Mesenchymal stem cell (in vitro differentiated cells and primary cell): ENCODE measurements around the gene KLHL14.

Source experiments
- DNase-seq: peaks from one replicate; pipeline ENCODE4 v3.0.0-alpha.2; 2013
- H2AFZ ChIP-seq: one replicate; pipeline ENCODE4 v1.6.1; 2013; ENCODE audit warnings: low read depth, mild to moderate bottlenecking, control low read depth, inconsistent platforms, low read length, moderate library complexity
- H2AK5ac ChIP-seq: 2 replicates; pipeline ENCODE4 v1.6.1; 2013; ENCODE audit warnings: low read length, moderate library complexity, mild to moderate bottlenecking, inconsistent platforms; ENCODE audit not compliant: severe bottlenecking
- H2BK120ac ChIP-seq: one replicate; pipeline ENCODE4 v1.6.1; 2013; ENCODE audit warnings: low read depth, mild to moderate bottlenecking, inconsistent platforms, low read length, moderate library complexity
- H2BK12ac ChIP-seq, 2 experiments: one replicate each; pipeline ENCODE4 v1.6.1; 2013; ENCODE audit warnings: inconsistent platforms in 2 of 2, low read length in 2 of 2, mild to moderate bottlenecking in 2 of 2, moderate library complexity in 2 of 2, control low read depth in 1 of 2
- H2BK15ac ChIP-seq: one replicate; pipeline ENCODE4 v1.6.1; 2013; ENCODE audit warnings: mild to moderate bottlenecking, low read depth, inconsistent platforms; ENCODE audit not compliant: poor library complexity, severe bottlenecking
- H2BK5ac ChIP-seq: 2 replicates; pipeline ENCODE4 v1.6.1; 2013; ENCODE audit warnings: low read depth, mild to moderate bottlenecking, low read length, control low read depth, inconsistent platforms; ENCODE audit not compliant: poor library complexity, severe bottlenecking
- H3K14ac ChIP-seq, 2 experiments: one replicate each; pipeline ENCODE4 v1.6.1; 2013; ENCODE audit warnings: inconsistent platforms in 2 of 2, low read length in 2 of 2, control low read depth in 1 of 2, mild to moderate bottlenecking in 1 of 2, moderate library complexity in 1 of 2
- H3K18ac ChIP-seq, 2 experiments: one replicate each; pipeline ENCODE4 v1.6.1; 2013; ENCODE audit warnings: inconsistent platforms in 2 of 2, low read length in 2 of 2, control low read depth in 1 of 2, low read depth in 1 of 2, mild to moderate bottlenecking in 1 of 2
- H3K23ac ChIP-seq, 2 experiments: one replicate each; pipeline ENCODE4 v1.6.1; 2013; ENCODE audit warnings: inconsistent platforms in 2 of 2, low read length in 2 of 2, mild to moderate bottlenecking in 2 of 2, moderate library complexity in 2 of 2, control low read depth in 1 of 2
- H3K27ac ChIP-seq: 2 replicates; pipeline ENCODE4 v1.5.1; 2013; ENCODE audit warnings: mild to moderate bottlenecking, moderate library complexity, low read length, control low read depth, inconsistent platforms; ENCODE audit not compliant: poor library complexity, severe bottlenecking
- H3K27me3 ChIP-seq, 2 experiments: 2 replicates each; pipeline versions ENCODE4 v1.6.1 to v1.7.0; 2013; ENCODE audit warnings: low read length in 2 of 2, mild to moderate bottlenecking in 2 of 2, moderate library complexity in 2 of 2, control low read depth in 1 of 2, inconsistent platforms in 1 of 2; ENCODE audit not compliant: control insufficient read depth in 1 of 2, insufficient read depth in 1 of 2
- H3K36me3 ChIP-seq, 2 experiments: 2 replicates each; pipeline versions ENCODE4 v1.6.1 to v1.7.0; 2013; ENCODE audit warnings: low read length in 2 of 2, control low read depth in 1 of 2, inconsistent platforms in 1 of 2, low read depth in 1 of 2, mild to moderate bottlenecking in 1 of 2; ENCODE audit not compliant: insufficient read depth in 2 of 2, control insufficient read depth in 1 of 2
- H3K4ac ChIP-seq, 2 experiments: one replicate each; pipeline ENCODE4 v1.6.1; 2013; ENCODE audit warnings: inconsistent platforms in 2 of 2, low read length in 2 of 2, mild to moderate bottlenecking in 2 of 2, moderate library complexity in 2 of 2, control low read depth in 1 of 2, low read depth in 1 of 2
- H3K4me1 ChIP-seq: 2 replicates; pipeline ENCODE4 v1.6.1; 2013; ENCODE audit warnings: low read depth, low read length, control low read depth; ENCODE audit not compliant: control insufficient read depth, insufficient read depth
- H3K4me2 ChIP-seq: 2 replicates; pipeline ENCODE4 v1.6.1; 2013; ENCODE audit warnings: low read length, mild to moderate bottlenecking, inconsistent platforms; ENCODE audit not compliant: poor library complexity, severe bottlenecking
- H3K4me3 ChIP-seq, 2 experiments: 2 replicates each; pipeline versions ENCODE4 v1.5.1 to v1.7.0; 2013; ENCODE audit warnings: low read length in 2 of 2, mild to moderate bottlenecking in 2 of 2, control low read depth in 1 of 2, low read depth in 1 of 2; ENCODE audit not compliant: insufficient read depth in 1 of 2
- H3K79me1 ChIP-seq: replicated peaks from 2 replicates; pipeline ENCODE4 v1.6.1; 2013; ENCODE audit warnings: mild to moderate bottlenecking, control low read depth, low read length, inconsistent platforms; ENCODE audit not compliant: poor library complexity, severe bottlenecking
- H3K9ac ChIP-seq: 2 replicates; pipeline ENCODE4 v1.7.0; 2013; ENCODE audit warnings: mild to moderate bottlenecking, low read length, moderate library complexity
- H3K9me3 ChIP-seq: 2 replicates; pipeline ENCODE4 v1.7.0; 2013; ENCODE audit warnings: mild to moderate bottlenecking, low read length; ENCODE audit not compliant: control insufficient read depth
- H4K8ac ChIP-seq: one replicate; pipeline ENCODE4 v1.6.1; 2013; ENCODE audit warnings: inconsistent platforms, mild to moderate bottlenecking, low read length, moderate library complexity
- H4K91ac ChIP-seq: one replicate; pipeline ENCODE4 v1.6.1; 2013; ENCODE audit warnings: mild to moderate bottlenecking, low read length, inconsistent platforms
- WGBS: methylation state at CpG from one replicate; pipeline ENCODE4 v1.1.7; 2013; ENCODE audit warnings: mixed read lengths; 5-methylcytosine and 5-hydroxymethylcytosine counted together

KLHL14 gene

DNA sequence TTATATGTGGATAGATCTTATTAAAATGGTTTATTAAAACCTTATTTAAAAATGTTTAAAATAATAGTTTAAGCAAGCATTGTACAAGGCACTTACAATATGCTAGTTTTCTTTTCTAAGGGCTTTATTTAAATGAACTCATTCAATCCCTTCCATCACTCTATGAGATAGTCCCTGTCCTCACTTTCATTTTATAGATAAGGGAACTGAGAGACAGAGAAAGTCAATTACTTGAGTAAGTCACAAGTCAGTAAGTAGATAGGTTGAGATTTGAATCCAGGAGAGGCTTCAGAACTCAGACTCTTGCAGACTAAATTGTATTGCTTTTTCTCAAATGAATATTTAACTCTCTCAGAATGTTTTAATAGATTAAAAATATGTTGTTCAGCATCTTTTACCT, 95.2 kb downstream of the KLHL14 start:
- H3K18ac ChIP-seq = no peak overlapping the region
- no peak overlapping the region for H2AFZ ChIP-seq
- no peak overlapping the region for H3K14ac ChIP-seq
- no peak overlapping the region for H3K23ac ChIP-seq
- no peak overlapping the region for H2BK5ac ChIP-seq
- H3K9me3 ChIP-seq = no peaks in the 10 kb centered on the region
- H2BK120ac ChIP-seq = no peak overlapping the region
- H2BK12ac ChIP-seq = no peak overlapping the region
- H3K4ac ChIP-seq = no peak overlapping the region
- H3K27ac ChIP-seq = no peak overlapping the region
- no peak overlapping the region for H4K8ac ChIP-seq
- no peak overlapping the region for H3K4me3 ChIP-seq
- H2AK5ac ChIP-seq = no peak overlapping the region
- no peak overlapping the region for H4K91ac ChIP-seq
- no peak overlapping the region for H3K4me2 ChIP-seq
- no peaks in the 10 kb centered on the region for H3K4me1 ChIP-seq
- peaks cover 0 to 7% of the 10 kb centered on the region in 2 experiments for H3K27me3 ChIP-seq
- H3K36me3 ChIP-seq = no peaks in the 10 kb centered on the region
- H2BK15ac ChIP-seq = no peak overlapping the region
- H3K9ac ChIP-seq = no peak overlapping the region
- H3K79me1 ChIP-seq = no peaks in the 10 kb centered on the region
- no peak for DNase-seq

DNA sequence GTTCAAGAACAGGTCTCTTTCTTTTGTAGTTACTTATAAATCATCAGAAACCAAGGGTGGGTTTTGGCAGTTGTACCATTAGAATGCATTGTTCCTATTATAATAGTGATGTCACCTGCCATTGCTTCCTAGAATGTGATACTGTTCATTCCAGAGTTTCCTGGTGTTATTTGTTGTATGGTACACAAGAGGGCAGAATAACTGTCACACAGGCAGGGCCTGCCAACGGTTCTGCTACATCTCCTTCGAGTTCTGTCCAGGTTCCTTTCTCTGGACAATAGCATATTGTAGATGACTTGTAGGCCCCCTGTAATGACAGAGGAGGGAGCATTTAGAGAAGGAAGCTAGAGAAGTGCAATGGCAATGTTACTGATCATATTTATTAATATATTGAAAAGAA, 98.3 kb downstream of the KLHL14 start:
- H3K27ac ChIP-seq = no peak overlapping the region
- no peak overlapping the region for H2BK5ac ChIP-seq
- no peaks in the 10 kb centered on the region for H3K4me1 ChIP-seq
- no peak overlapping the region for H4K91ac ChIP-seq
- H3K9ac ChIP-seq = no peak overlapping the region
- H3K36me3 ChIP-seq = no peaks in the 10 kb centered on the region
- no peak overlapping the region for H3K4ac ChIP-seq
- H2BK15ac ChIP-seq = no peak overlapping the region
- no peak overlapping the region for H4K8ac ChIP-seq
- DNase-seq = peak; percentile 14
- no peak overlapping the region for H3K4me2 ChIP-seq
- H3K79me1 ChIP-seq = no peaks in the 10 kb centered on the region
- no peak overlapping the region for H2BK120ac ChIP-seq
- no peak overlapping the region for H3K18ac ChIP-seq
- no peak overlapping the region for H3K4me3 ChIP-seq
- peaks cover 0 to 7% of the 10 kb centered on the region in 2 experiments for H3K27me3 ChIP-seq
- no peak overlapping the region for H2BK12ac ChIP-seq
- 84% methylated on average over 2 of the region's 2 CpGs for WGBS
- no peaks in the 10 kb centered on the region for H3K9me3 ChIP-seq
- H3K14ac ChIP-seq = no peak overlapping the region
- H3K23ac ChIP-seq = no peak overlapping the region
- H2AK5ac ChIP-seq = no peak overlapping the region
- H2AFZ ChIP-seq = no peak overlapping the region

DNA sequence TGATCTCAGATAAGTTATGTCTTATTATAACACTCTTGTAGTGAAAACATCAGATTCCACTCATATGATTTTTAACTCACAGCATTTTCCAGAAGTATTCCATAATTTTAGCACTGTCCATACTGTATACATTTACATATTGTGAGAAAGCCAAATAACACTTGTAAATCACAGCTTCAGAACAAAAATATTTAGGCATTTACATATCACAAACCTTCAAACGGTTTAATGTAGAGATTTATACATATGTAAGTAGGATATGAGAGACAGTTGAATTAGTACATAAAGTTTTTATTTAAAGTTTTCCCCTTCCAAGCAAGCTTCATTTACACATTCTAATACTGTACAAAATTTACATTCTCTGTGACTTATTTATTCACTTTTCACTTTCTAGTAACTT, 100.4 kb downstream of the KLHL14 start:
- no peak overlapping the region for H3K4me3 ChIP-seq
- no peak overlapping the region for H4K91ac ChIP-seq
- no peaks in the 10 kb centered on the region for H3K4me1 ChIP-seq
- no peak overlapping the region for H2BK5ac ChIP-seq
- no peak overlapping the region for H3K23ac ChIP-seq
- H3K27me3 ChIP-seq = peaks cover 0 to 7% of the 10 kb centered on the region in 2 experiments
- no peak overlapping the region for H2AFZ ChIP-seq
- WGBS = no CpG with 5 or more reads among the region's 1 CpG
- H2BK12ac ChIP-seq = no peak overlapping the region
- no peak overlapping the region for H2AK5ac ChIP-seq
- no peak overlapping the region for H3K4ac ChIP-seq
- DNase-seq = no peak
- H3K79me1 ChIP-seq = no peaks in the 10 kb centered on the region
- H2BK120ac ChIP-seq = no peak overlapping the region
- no peak overlapping the region for H3K4me2 ChIP-seq
- H3K14ac ChIP-seq = no peak overlapping the region
- H4K8ac ChIP-seq = no peak overlapping the region
- H3K18ac ChIP-seq = no peak overlapping the region
- no peaks in the 10 kb centered on the region for H3K9me3 ChIP-seq
- H3K36me3 ChIP-seq = no peaks in the 10 kb centered on the region
- no peak overlapping the region for H3K9ac ChIP-seq
- H3K27ac ChIP-seq = no peak overlapping the region
- H2BK15ac ChIP-seq = no peak overlapping the region

DNA sequence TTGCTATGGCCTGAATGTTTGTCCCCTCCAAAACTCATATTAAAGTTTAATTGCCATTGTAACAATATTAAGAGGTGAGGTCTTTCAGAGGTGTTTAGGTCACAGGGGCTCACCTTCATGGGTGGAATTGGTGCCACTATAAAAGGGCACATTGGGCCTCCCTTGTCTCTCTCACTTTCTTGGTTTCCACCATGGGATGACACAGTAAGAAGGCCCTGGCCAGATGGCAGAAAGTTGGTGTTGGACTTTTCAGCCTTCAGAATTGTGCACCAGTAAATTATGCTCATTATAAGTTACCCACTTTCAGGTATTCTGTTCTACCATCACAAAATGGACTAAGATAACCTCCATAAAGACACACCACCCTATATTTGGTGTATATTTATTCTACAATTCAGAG, 102.1 kb downstream of the KLHL14 start:
- H2AK5ac ChIP-seq = no peak overlapping the region
- no peak overlapping the region for H2BK12ac ChIP-seq
- no peaks in the 10 kb centered on the region for H3K9me3 ChIP-seq

More for the DNA sequence above, 102.1 kb downstream of the KLHL14 start:
- H3K9ac ChIP-seq = no peak overlapping the region
- no peak for DNase-seq
- no peak overlapping the region for H3K14ac ChIP-seq
- no peak overlapping the region for H3K4ac ChIP-seq
- H3K18ac ChIP-seq = no peak overlapping the region
- H4K8ac ChIP-seq = no peak overlapping the region
- H2BK15ac ChIP-seq = no peak overlapping the region
- H2AFZ ChIP-seq = no peak overlapping the region
- H3K27me3 ChIP-seq = no peaks in the 10 kb centered on the region
- no peak overlapping the region for H3K27ac ChIP-seq
- no peaks in the 10 kb centered on the region for H3K4me1 ChIP-seq
- no peak overlapping the region for H3K23ac ChIP-seq
- H2BK5ac ChIP-seq = no peak overlapping the region
- H3K36me3 ChIP-seq = no peaks in the 10 kb centered on the region
- no peak overlapping the region for H3K4me2 ChIP-seq
- no peaks in the 10 kb centered on the region for H3K79me1 ChIP-seq
- no peak overlapping the region for H2BK120ac ChIP-seq
- H3K4me3 ChIP-seq = no peak overlapping the region
- H4K91ac ChIP-seq = no peak overlapping the region
